Stimulated activated CD4-positive, alpha-beta T cell treated with anti-CD3 and anti-CD28 coated beads, Interleukin-12 subunit alpha, Interleukin-12 subunit beta, amount 100 ng/mL, for 48 hours (primary cell): Measurements from ENCODE around the gene ZNF543.
A peak's percentile ranks its signal among the peaks of the same experiment; 100 is the strongest.
"Not testable (repeated sequence)": the region's sequence is repeated elsewhere in the genome, so short reads cannot be mapped to it uniquely, and the experiment has no call there.

ENCODE experiments used
- DNase-seq, 3 donors: peaks; one replicate each; pipeline ENCODE4 v3.0.0-alpha.2; 2020; ENCODE audit warnings: low read depth in 2 of 3, low spot score in 1 of 3

ZNF543 gene

GRCh38 chr19:57320180-57321084, at the start of gene ZNF543:
ZNF543 (plus strand) TSS chr19:57320472; CDS start chr19:57320854, 382 bp downstream.
- peak; percentile 85 to 88 (median 85) for DNase-seq

- no peak for DNase-seq
Observed at GRCh38 chr19:57271280-57271679, 49.0 kb upstream of the ZNF543 start.

GRCh38 chr19:57273014-57273413, 47.3 kb upstream of the ZNF543 start:
- no peak for DNase-seq

- DNase-seq = no peak
Observed at GRCh38 chr19:57276430-57276829, 43.8 kb upstream of the ZNF543 start.

- not testable (repeated sequence) for DNase-seq
Observed at GRCh38 chr19:57278481-57278880, 41.8 kb upstream of the ZNF543 start.

- DNase-seq = peak; percentile 58 to 79 (median 76)
Observed at GRCh38 chr19:57279418-57280164, 40.7 kb upstream of the ZNF543 start.

GRCh38 chr19:57280165-57280961, 39.9 kb upstream of the ZNF543 start, which contains the start of gene ZNF460:
ZNF460 (plus strand) TSS chr19:57280485; CDS start chr19:57280807, 322 bp downstream.
- peak; percentile 93 to 95 (median 94) for DNase-seq

- DNase-seq = no peak
Observed at GRCh38 chr19:57280962-57281400, 39.3 kb upstream of the ZNF543 start.

- no peak for DNase-seq
Observed at GRCh38 chr19:57282011-57282643, 38.1 kb upstream of the ZNF543 start.

- DNase-seq = no peak
Observed at GRCh38 chr19:57288373-57288772, 31.9 kb upstream of the ZNF543 start.

GRCh38 chr19:57290970-57291369, 29.3 kb upstream of the ZNF543 start:
- DNase-seq = no peak

GRCh38 chr19:57292547-57292946, 27.7 kb upstream of the ZNF543 start:
- DNase-seq = no peak

GRCh38 chr19:57293719-57294118, 26.6 kb upstream of the ZNF543 start:
- DNase-seq = no peak

GRCh38 chr19:57302020-57302465, 18.2 kb upstream of the ZNF543 start:
- DNase-seq = no peak

- no peak for DNase-seq
Observed at GRCh38 chr19:57302727-57303401, 17.4 kb upstream of the ZNF543 start.

- no peak for DNase-seq
Observed at GRCh38 chr19:57305056-57305455, 15.2 kb upstream of the ZNF543 start.

GRCh38 chr19:57308514-57308913, 11.8 kb upstream of the ZNF543 start:
- no peak for DNase-seq

GRCh38 chr19:57310792-57311191, 9.5 kb upstream of the ZNF543 start:
- no peak for DNase-seq

- no peak for DNase-seq
Observed at GRCh38 chr19:57314146-57314545, 6.1 kb upstream of the ZNF543 start.

- DNase-seq = no peak
Observed at GRCh38 chr19:57317503-57317902, 2.8 kb upstream of the ZNF543 start.
